Neural progenitor cell (in vitro differentiated cells): ENCODE measurements around the gene RAD51B. TPM values are rescaled to one million over a fixed set of nuclear protein-coding genes. Genes with fewer than 3 reads are reported as not detected.

Source experiments
- DNase-seq: peaks from one replicate; pipeline ENCODE4 v3.0.0-alpha.2; 2016; ENCODE audit warnings: low spot score
- H2AFZ ChIP-seq: fragments of 200-600 bp; sonication (generic); replicated peaks from 2 replicates; pipeline ENCODE4 v1.6.1; 2016; ENCODE audit warnings: antibody characterized with exemption
- H3F3A ChIP-seq: fragments of 200-600 bp; sonication (generic); 2 replicates; pipeline ENCODE4 v1.6.1; 2016; ENCODE audit warnings: antibody characterized with exemption, low read depth
- H3K27ac ChIP-seq: fragments of 200-600 bp; sonication (generic); 2 replicates; pipeline ENCODE4 v1.5.1; 2016; ENCODE audit warnings: mild to moderate bottlenecking
- H3K27me3 ChIP-seq: fragments of 200-600 bp; sonication (generic); 2 replicates; pipeline ENCODE4 v1.6.1; 2016; ENCODE audit warnings: mild to moderate bottlenecking, moderate library complexity
- H3K36me3 ChIP-seq: fragments of 200-600 bp; sonication (generic); 2 replicates; pipeline ENCODE4 v1.5.1; 2016
- H3K4me1 ChIP-seq: fragments of 200-600 bp; sonication (generic); 2 replicates; pipeline ENCODE4 v1.6.1; 2016; ENCODE audit warnings: mixed run types
- H3K4me2 ChIP-seq: fragments of 200-600 bp; sonication (generic); 2 replicates; pipeline ENCODE4 v1.6.1; 2016
- H3K4me3 ChIP-seq: fragments of 200-600 bp; sonication (generic); 2 replicates; pipeline ENCODE4 v1.5.1; 2016
- H3K79me2 ChIP-seq: fragments of 200-600 bp; sonication (generic); 2 replicates; pipeline ENCODE4 v1.6.1; 2016; ENCODE audit warnings: low read depth
- H3K9ac ChIP-seq: fragments of 200-600 bp; sonication (generic); 2 replicates; pipeline ENCODE4 v1.6.1; 2016
- H3K9me3 ChIP-seq: fragments of 200-600 bp; sonication (generic); 2 replicates; pipeline ENCODE4 v1.5.1; 2016; ENCODE audit warnings: low read depth
- H4K20me1 ChIP-seq: fragments of 200-600 bp; sonication (generic); 2 replicates; pipeline ENCODE4 v1.6.1; 2016; ENCODE audit warnings: low read depth
- H3K27ac Mint-ChIP-seq: 3 replicates; pipeline ENCODE4 v1.8.0; 2021; ENCODE audit warnings: mixed read lengths
- H3K27me3 Mint-ChIP-seq: 2 replicates; pipeline ENCODE4 v1.8.0; 2022; ENCODE audit warnings: low read depth, mild to moderate bottlenecking, inconsistent platforms, moderate library complexity, mixed read lengths; ENCODE audit not compliant: insufficient read depth
- H3K36me3 Mint-ChIP-seq: 3 replicates; pipeline ENCODE4 v1.8.0; 2021; ENCODE audit warnings: mixed read lengths
- H3K4me1 Mint-ChIP-seq: 3 replicates; pipeline ENCODE4 v1.8.0; 2021; ENCODE audit warnings: mixed read lengths
- H3K4me3 Mint-ChIP-seq: 3 replicates; pipeline ENCODE4 v1.8.0; 2021; ENCODE audit warnings: mild to moderate bottlenecking, moderate library complexity, mixed read lengths
- H3K9me3 Mint-ChIP-seq: 3 replicates; pipeline ENCODE4 v1.8.0; 2020; ENCODE audit warnings: mixed read lengths
- EZH2 ChIP-seq: fragments of 200-600 bp; sonication (generic); IDR thresholded peaks from 2 replicates; pipeline ENCODE4 v1.6.1; 2017; ENCODE audit warnings: antibody characterized with exemption, mild to moderate bottlenecking, moderate library complexity
- EZH2phosphoT487 ChIP-seq: fragments of 200-600 bp; sonication (generic); IDR thresholded peaks from 2 replicates; pipeline ENCODE4 v1.6.1; 2017; ENCODE audit warnings: antibody characterized with exemption
- total RNA-seq: library from RNA; depleted of rRNA; stranded (reverse); fragments of >200 nt; gene quantifications from 2 replicates; pipeline ENCODE4 v1.2.3, GENCODE V29; 2015; ENCODE audit warnings: low replicate concordance
- TF ChIP-seq, protein P1 (sequence below): fragments of 200-600 bp; sonication (generic); IDR thresholded peaks from 2 replicates; pipeline ENCODE4 v1.5.1; 2017; ENCODE audit warnings: antibody characterized with exemption, mild to moderate bottlenecking

The RAD51B gene
- total RNA-seq, 1 donor from 2014 or later, result 50.5 TPM

GRCh38 chr14:68658029-68658509, 838.5 kb downstream of the RAD51B start:
- Mint-ChIP-seq H3K27ac (peak overlapping the region; percentile 89), H3K9me3 (peaks cover 6% of the 10 kb centered on the region), H3K4me1 (peaks cover 72% of the 10 kb centered on the region), H3K4me3 (peak overlapping the region; percentile 13), H3K36me3 (peaks cover 3% of the 10 kb centered on the region), H3K27me3 (peaks cover 9% of the 10 kb centered on the region)
- Histone ChIP-seq H3K27me3 (no peaks in the 10 kb centered on the region), H3K4me2 (no peak overlapping the region), H3K27ac (no peak overlapping the region), H3K9me3 (no peaks in the 10 kb centered on the region), H3F3A (peaks cover 4% of the 10 kb centered on the region), H3K4me3 (no peak overlapping the region), H3K4me1 (peaks cover 22% of the 10 kb centered on the region), H2AFZ (no peak overlapping the region), H4K20me1 (no peaks in the 10 kb centered on the region), H3K36me3 (no peaks in the 10 kb centered on the region), H3K9ac (no peak overlapping the region), H3K79me2 (no peaks in the 10 kb centered on the region)
- TF ChIP-seq EZH2phosphoT487 (no peak), EZH2 (no peak)
- TF ChIP-seq, protein P1, sequence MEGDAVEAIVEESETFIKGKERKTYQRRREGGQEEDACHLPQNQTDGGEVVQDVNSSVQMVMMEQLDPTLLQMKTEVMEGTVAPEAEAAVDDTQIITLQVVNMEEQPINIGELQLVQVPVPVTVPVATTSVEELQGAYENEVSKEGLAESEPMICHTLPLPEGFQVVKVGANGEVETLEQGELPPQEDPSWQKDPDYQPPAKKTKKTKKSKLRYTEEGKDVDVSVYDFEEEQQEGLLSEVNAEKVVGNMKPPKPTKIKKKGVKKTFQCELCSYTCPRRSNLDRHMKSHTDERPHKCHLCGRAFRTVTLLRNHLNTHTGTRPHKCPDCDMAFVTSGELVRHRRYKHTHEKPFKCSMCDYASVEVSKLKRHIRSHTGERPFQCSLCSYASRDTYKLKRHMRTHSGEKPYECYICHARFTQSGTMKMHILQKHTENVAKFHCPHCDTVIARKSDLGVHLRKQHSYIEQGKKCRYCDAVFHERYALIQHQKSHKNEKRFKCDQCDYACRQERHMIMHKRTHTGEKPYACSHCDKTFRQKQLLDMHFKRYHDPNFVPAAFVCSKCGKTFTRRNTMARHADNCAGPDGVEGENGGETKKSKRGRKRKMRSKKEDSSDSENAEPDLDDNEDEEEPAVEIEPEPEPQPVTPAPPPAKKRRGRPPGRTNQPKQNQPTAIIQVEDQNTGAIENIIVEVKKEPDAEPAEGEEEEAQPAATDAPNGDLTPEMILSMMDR, result no peak
- DNase-seq, result no peak

GRCh38 chr14:68658943-68659931, 839.7 kb downstream of the RAD51B start:
- DNase-seq, result no peak
- Histone ChIP-seq H2AFZ (no peak overlapping the region), H3K27ac (no peak overlapping the region)

DNA sequence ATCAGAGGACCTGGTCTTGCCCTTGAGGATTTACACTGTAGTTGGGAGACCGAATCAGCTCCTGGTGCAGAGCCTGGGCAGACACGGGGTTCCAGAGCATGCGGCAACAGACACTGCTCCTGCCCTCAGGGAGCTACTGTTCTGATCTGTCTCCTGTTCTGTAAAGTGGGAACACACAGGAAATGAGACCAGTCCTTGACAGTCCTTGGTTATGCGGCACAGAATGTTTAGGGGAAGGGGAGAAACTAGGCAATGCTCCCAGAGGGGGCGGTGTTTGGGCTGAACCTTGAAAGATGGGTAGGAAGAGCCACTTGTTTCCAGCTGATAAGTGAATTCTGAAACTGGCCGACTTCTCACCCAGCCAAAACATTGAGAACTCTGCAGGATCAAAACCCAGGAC, 840.9 kb downstream of the RAD51B start:
- Mint-ChIP-seq H3K27ac (no peak overlapping the region), H3K36me3 (peaks cover 5% of the 10 kb centered on the region), H3K4me1 (peaks cover 76% of the 10 kb centered on the region), H3K27me3 (peaks cover 5% of the 10 kb centered on the region), H3K9me3 (peaks cover 6% of the 10 kb centered on the region), H3K4me3 (no peak overlapping the region)
- no peaks in the 10 kb centered on the region for H3K36me3 ChIP-seq
- no peak for DNase-seq
- H3F3A ChIP-seq, result peaks cover 4% of the 10 kb centered on the region
- TF ChIP-seq, protein P1, result no peak
- TF ChIP-seq EZH2, result no peak
- TF ChIP-seq EZH2phosphoT487, result no peak
- H3K79me2 ChIP-seq, result no peaks in the 10 kb centered on the region
- no peaks in the 10 kb centered on the region for H3K27me3 ChIP-seq
- H3K9me3 ChIP-seq, result no peaks in the 10 kb centered on the region
- H3K4me3 ChIP-seq, result no peak overlapping the region
- no peak overlapping the region for H3K9ac ChIP-seq
- H3K4me1 ChIP-seq, result peaks cover 20% of the 10 kb centered on the region
- H2AFZ ChIP-seq, result no peak overlapping the region
- H4K20me1 ChIP-seq, result no peaks in the 10 kb centered on the region
- no peak overlapping the region for H3K27ac ChIP-seq
- H3K4me2 ChIP-seq, result no peak overlapping the region

More at GRCh38 chr14:68658943-68659931, 839.7 kb downstream of the RAD51B start:
- no peak for TF ChIP-seq EZH2
- TF ChIP-seq EZH2phosphoT487, result no peak
- TF ChIP-seq, protein P1, result no peak
- H3K27me3 Mint-ChIP-seq, result peaks cover 7% of the 10 kb centered on the region
- H3K9me3 ChIP-seq, result no peaks in the 10 kb centered on the region
- H3K79me2 ChIP-seq, result no peaks in the 10 kb centered on the region
- H3K36me3 ChIP-seq, result no peaks in the 10 kb centered on the region
- peak overlapping the region; percentile 15 for H3K4me2 ChIP-seq
- H3K36me3 Mint-ChIP-seq, result peaks cover 5% of the 10 kb centered on the region
- H3K9me3 Mint-ChIP-seq, result peaks cover 6% of the 10 kb centered on the region
- H3F3A ChIP-seq, result peaks cover 4% of the 10 kb centered on the region
- H3K27me3 ChIP-seq, result no peaks in the 10 kb centered on the region
- H3K4me3 Mint-ChIP-seq, result peak overlapping the region; percentile 70
- H3K27ac Mint-ChIP-seq, result peak overlapping the region; percentile 96
- peaks cover 22% of the 10 kb centered on the region for H3K4me1 ChIP-seq
- H3K4me3 ChIP-seq, result no peak overlapping the region
- no peak overlapping the region for H3K9ac ChIP-seq
- no peaks in the 10 kb centered on the region for H4K20me1 ChIP-seq
- peaks cover 74% of the 10 kb centered on the region for H3K4me1 Mint-ChIP-seq
